Measurements from ENCODE around the gene CFAP97D2.
"Not testable (repeated sequence)": the region's sequence is repeated elsewhere in the genome, so short reads cannot be mapped to it uniquely, and the experiment has no call there.

Gene CFAP97D2

GRCh38 chr13:114237415-114238112 lies 58.5 kb downstream of the CFAP97D2 start:
- no peak for DNase-seq

GRCh38 chr13:114241918-114242317 lies 62.9 kb downstream of the CFAP97D2 start:
- no peak for DNase-seq

- DNase-seq: no peak
Observed at GRCh38 chr13:114243971-114244370, 64.9 kb downstream of the CFAP97D2 start.

GRCh38 chr13:114244637-114245036 lies 65.6 kb downstream of the CFAP97D2 start:
- DNase-seq: no peak

GRCh38 chr13:114248011-114248410 lies 69.0 kb downstream of the CFAP97D2 start:
- no peak for DNase-seq

GRCh38 chr13:114249077-114249476 lies 70.0 kb downstream of the CFAP97D2 start:
- no peak for DNase-seq

GRCh38 chr13:114251639-114252440 lies 72.8 kb downstream of the CFAP97D2 start:
- DNase-seq: not testable (repeated sequence)

GRCh38 chr13:114256547-114256946 lies 77.5 kb downstream of the CFAP97D2 start:
- DNase-seq: no peak

GRCh38 chr13:114257014-114257413 lies 78.0 kb downstream of the CFAP97D2 start:
- DNase-seq: no peak

GRCh38 chr13:114258589-114258988 lies 79.5 kb downstream of the CFAP97D2 start:
- no peak for DNase-seq

GRCh38 chr13:114259374-114259773 lies 80.3 kb downstream of the CFAP97D2 start:
- no peak for DNase-seq

GRCh38 chr13:114259974-114260373 lies 80.9 kb downstream of the CFAP97D2 start:
- DNase-seq: no peak

- DNase-seq: no peak
Observed at GRCh38 chr13:114260814-114261213, 81.8 kb downstream of the CFAP97D2 start.

- no peak for DNase-seq
Observed at GRCh38 chr13:114261328-114261965, 82.4 kb downstream of the CFAP97D2 start.

- DNase-seq: no peak
Observed at GRCh38 chr13:114263578-114263977, 84.5 kb downstream of the CFAP97D2 start.

GRCh38 chr13:114264313-114264712 lies 85.3 kb downstream of the CFAP97D2 start:
- not testable (repeated sequence) for DNase-seq

GRCh38 chr13:114264886-114265611 lies 86.0 kb downstream of the CFAP97D2 start:
- no peak for DNase-seq

GRCh38 chr13:114266241-114266640 lies 87.2 kb downstream of the CFAP97D2 start:
- no peak for DNase-seq

GRCh38 chr13:114268344-114269280 lies 89.6 kb downstream of the CFAP97D2 start:
- DNase-seq: no peak

GRCh38 chr13:114269281-114269770 lies 90.3 kb downstream of the CFAP97D2 start:
- no peak for DNase-seq
